Esophagus squamous epithelium (tissue), 4 donors: ENCODE results near the gene NR1H3.

ENCODE experiments used
- POLR2A ChIP-seq, 4 donors: fragments of 450-650 bp; IDR thresholded peaks; one replicate each; pipeline ENCODE4 v1.6.1; 2017; ENCODE audit warnings: antibody characterized with exemption in 4 of 4, mild to moderate bottlenecking in 4 of 4, moderate library complexity in 3 of 4
- TF ChIP-seq, protein P1 (sequence below), 6 experiments: fragments of 450-650 bp in 4 of 6; fragments of 200-600 bp in 2 of 6; sonication (generic) in 2 of 6; IDR thresholded peaks; one replicate each; pipeline ENCODE4 v1.5.1; 2016 to 2019; ENCODE audit warnings: antibody characterized with exemption in 6 of 6, mild to moderate bottlenecking in 4 of 6, moderate library complexity in 4 of 6

GRCh38 chr11:47271961-47272661, 14.3 kb downstream of the NR1H3 start:
- no peak for TF ChIP-seq POLR2A (IDR thresholded peaks at IDR 0.05)
- TF ChIP-seq, protein P1, sequence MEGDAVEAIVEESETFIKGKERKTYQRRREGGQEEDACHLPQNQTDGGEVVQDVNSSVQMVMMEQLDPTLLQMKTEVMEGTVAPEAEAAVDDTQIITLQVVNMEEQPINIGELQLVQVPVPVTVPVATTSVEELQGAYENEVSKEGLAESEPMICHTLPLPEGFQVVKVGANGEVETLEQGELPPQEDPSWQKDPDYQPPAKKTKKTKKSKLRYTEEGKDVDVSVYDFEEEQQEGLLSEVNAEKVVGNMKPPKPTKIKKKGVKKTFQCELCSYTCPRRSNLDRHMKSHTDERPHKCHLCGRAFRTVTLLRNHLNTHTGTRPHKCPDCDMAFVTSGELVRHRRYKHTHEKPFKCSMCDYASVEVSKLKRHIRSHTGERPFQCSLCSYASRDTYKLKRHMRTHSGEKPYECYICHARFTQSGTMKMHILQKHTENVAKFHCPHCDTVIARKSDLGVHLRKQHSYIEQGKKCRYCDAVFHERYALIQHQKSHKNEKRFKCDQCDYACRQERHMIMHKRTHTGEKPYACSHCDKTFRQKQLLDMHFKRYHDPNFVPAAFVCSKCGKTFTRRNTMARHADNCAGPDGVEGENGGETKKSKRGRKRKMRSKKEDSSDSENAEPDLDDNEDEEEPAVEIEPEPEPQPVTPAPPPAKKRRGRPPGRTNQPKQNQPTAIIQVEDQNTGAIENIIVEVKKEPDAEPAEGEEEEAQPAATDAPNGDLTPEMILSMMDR (IDR thresholded peaks at IDR 0.05) = no peak
